ENCODE measurements around the gene ZNF19. TPM values are rescaled to one million over a fixed set of nuclear protein-coding genes. Genes with fewer than 3 reads are reported as not detected.

The ZNF19 gene
- total RNA-seq, 1 experiment from 2014 or later, result 2.4 TPM

DNA sequence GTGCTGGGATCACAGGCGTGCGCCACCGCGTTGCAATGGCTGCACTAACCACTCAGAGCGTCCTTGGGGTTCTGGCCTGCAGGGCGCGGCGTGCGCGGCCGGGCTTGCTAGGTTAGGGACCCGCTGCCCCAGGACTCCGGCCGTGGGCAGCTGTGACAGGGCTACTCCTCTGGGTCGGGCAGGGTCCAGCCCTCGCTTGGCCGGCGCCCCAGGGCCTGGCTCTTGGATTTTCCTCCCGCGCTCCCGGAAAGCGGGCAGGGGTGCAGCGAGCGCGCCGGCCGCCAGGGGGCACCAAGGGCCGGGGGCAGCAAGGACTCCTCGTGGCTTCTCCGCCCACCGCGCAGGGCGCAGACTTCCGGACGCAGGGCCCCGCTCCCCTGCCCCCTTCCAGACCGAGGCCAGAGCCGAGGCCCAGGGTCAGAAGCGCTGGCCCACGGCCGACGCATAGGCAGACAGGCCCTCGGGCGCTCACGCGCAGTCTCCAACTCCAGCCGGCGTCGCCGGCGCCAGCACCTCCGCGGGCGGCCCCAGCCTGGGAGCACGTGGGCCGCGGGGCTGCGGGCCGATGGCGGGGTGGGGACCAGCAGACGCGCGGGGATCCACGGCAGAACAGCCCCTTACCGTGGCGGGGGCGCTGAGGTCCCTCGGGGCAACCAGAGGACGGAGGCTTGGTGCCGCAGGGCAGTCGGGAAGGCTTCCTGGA is 47.6 kb downstream of the ZNF19 start:
- DNase-seq, result no peak
- Histone ChIP-seq H3K27me3 (no peaks in the 10 kb centered on the region), H3K9me3 (replicated peaks) (no peaks in the 10 kb centered on the region)

DNA sequence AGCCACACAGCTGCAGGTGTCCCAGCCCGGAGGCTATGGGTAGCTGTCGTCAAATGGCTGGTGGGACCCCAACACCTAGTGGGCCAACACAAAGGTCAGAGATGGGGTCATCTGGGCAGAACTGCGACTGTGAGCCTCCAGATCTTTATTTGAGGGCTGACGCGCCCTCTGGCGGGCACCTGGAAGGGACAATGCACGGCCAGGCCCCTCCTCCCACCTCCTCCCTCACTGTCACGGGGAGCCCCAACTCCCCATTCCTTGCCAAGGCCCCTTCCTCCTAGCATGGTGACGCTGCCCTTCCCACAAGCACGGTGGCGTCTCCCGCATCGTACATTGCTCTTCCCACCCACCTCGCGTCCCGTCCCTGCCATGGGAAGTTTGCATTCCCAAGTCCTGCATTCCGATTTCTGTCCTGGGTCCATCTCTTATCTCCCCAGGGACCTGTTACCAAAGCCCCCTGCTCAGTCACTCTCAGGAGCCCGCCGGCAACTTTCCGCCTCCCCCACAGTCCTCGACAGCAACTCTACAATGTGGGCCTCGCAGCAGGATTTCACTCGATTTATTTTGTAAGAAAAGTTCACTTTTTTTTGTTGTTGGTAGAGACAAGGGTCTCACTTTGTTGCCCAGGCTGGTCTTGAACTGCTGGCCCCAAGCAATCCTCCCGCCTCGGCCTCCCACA is 48.3 kb downstream of the ZNF19 start:
- DNase-seq, result no peak
- Histone ChIP-seq H3K36me3 (no peaks in the 10 kb centered on the region), H3K4me3 (no peak overlapping the region), H3K27ac (no peak overlapping the region), H3K27me3 (no peaks in the 10 kb centered on the region), H3K9me3 (replicated peaks) (no peaks in the 10 kb centered on the region), H3K4me1 (no peaks in the 10 kb centered on the region)

More for the DNA sequence above, 47.6 kb downstream of the ZNF19 start:
- Histone ChIP-seq H3K27ac (no peak overlapping the region), H3K4me3 (no peak overlapping the region), H3K4me1 (no peaks in the 10 kb centered on the region), H3K36me3 (no peaks in the 10 kb centered on the region)

GRCh38 chr16:71439523-71439922 is 49.6 kb downstream of the ZNF19 start:
- Histone ChIP-seq H3K9me3 (replicated peaks) (no peaks in the 10 kb centered on the region), H3K27me3 (no peaks in the 10 kb centered on the region), H3K4me1 (no peaks in the 10 kb centered on the region), H3K4me3 (no peak overlapping the region), H3K36me3 (no peaks in the 10 kb centered on the region), H3K27ac (no peak overlapping the region)
- no peak for DNase-seq

DNA sequence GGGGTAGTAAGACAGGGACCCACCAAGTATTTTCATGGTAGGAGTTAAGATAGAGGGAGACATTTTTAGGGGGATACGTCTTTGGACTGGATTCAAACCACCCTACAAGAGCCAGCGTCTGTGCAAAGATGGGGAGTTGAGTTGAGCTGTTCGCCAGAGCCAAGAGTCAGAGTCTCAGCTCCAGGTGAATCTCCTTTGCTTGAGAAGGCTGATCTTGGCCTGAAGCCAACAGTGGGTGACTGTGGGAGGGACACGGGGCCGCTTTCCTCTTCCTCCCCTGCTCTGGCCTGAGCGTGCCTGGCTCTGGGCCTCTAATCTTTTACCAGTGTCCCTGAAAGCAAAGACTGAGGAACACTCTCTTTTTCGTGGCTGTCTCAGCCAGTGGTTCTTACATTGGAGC is 52.7 kb downstream of the ZNF19 start:
- Histone ChIP-seq H3K9me3 (replicated peaks) (no peaks in the 10 kb centered on the region), H3K27ac (no peak overlapping the region), H3K4me3 (no peak overlapping the region), H3K36me3 (no peaks in the 10 kb centered on the region), H3K4me1 (no peaks in the 10 kb centered on the region), H3K27me3 (no peaks in the 10 kb centered on the region)
- DNase-seq, result no peak

GRCh38 chr16:71432906-71433305 is 56.2 kb downstream of the ZNF19 start:
- no peak overlapping the region for H3K4me3 ChIP-seq
- H3K9me3 ChIP-seq (replicated peaks), result no peaks in the 10 kb centered on the region
- H3K36me3 ChIP-seq, result no peaks in the 10 kb centered on the region
- DNase-seq, result no peak
- no peak overlapping the region for H3K27ac ChIP-seq
- no peaks in the 10 kb centered on the region for H3K27me3 ChIP-seq
- no peaks in the 10 kb centered on the region for H3K4me1 ChIP-seq

GRCh38 chr16:71431991-71432390 is 57.1 kb downstream of the ZNF19 start:
- H3K36me3 ChIP-seq, result no peaks in the 10 kb centered on the region
- no peak overlapping the region for H3K27ac ChIP-seq
- H3K27me3 ChIP-seq, result no peaks in the 10 kb centered on the region
- DNase-seq, result no peak
- H3K9me3 ChIP-seq (replicated peaks), result no peaks in the 10 kb centered on the region
- H3K4me3 ChIP-seq, result no peak overlapping the region
- no peaks in the 10 kb centered on the region for H3K4me1 ChIP-seq

- no peak for DNase-seq
- H3K27me3 ChIP-seq, result no peaks in the 10 kb centered on the region
These were observed 57.9 kb downstream of the ZNF19 start for GRCh38 chr16:71431176-71431575.

DNA sequence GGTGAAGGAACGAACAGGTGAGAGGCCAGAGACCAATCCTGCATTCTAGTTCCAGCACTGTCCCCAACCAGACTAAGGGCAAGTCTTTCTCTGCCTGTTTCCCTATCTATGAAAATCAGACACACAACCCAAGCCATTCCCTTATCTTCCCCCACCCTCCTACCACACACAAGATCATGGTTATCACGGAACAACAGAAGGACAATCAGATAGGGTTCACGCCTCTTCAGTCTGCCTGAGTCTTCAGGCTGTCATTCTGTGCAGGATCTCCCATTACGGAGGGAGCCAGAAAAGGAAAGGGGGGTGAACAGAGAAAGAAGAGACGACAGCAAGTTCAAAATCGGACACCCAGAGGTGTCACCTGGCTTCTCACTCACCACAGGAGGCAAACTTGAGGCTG is 58.4 kb downstream of the ZNF19 start:
- H3K27me3 ChIP-seq, result no peaks in the 10 kb centered on the region
- H3K36me3 ChIP-seq, result no peaks in the 10 kb centered on the region
- no peak for DNase-seq
- no peaks in the 10 kb centered on the region for H3K9me3 ChIP-seq (replicated peaks)
- no peak overlapping the region for H3K4me3 ChIP-seq
- no peak overlapping the region for H3K27ac ChIP-seq
- H3K4me1 ChIP-seq, result no peaks in the 10 kb centered on the region

More at GRCh38 chr16:71431176-71431575, 57.9 kb downstream of the ZNF19 start:
- Histone ChIP-seq H3K4me3 (no peak overlapping the region), H3K36me3 (no peaks in the 10 kb centered on the region), H3K27ac (no peak overlapping the region), H3K9me3 (replicated peaks) (no peaks in the 10 kb centered on the region), H3K4me1 (no peaks in the 10 kb centered on the region)

- Histone ChIP-seq H3K27me3 (no peaks in the 10 kb centered on the region), H3K4me1 (no peaks in the 10 kb centered on the region), H3K9me3 (replicated peaks) (no peaks in the 10 kb centered on the region), H3K36me3 (no peaks in the 10 kb centered on the region), H3K27ac (no peak overlapping the region), H3K4me3 (no peak overlapping the region)
- DNase-seq, result no peak
These were observed 59.5 kb downstream of the ZNF19 start for GRCh38 chr16:71429581-71429980.

- Histone ChIP-seq H3K4me3 (no peak overlapping the region), H3K9me3 (replicated peaks) (no peaks in the 10 kb centered on the region), H3K36me3 (no peaks in the 10 kb centered on the region), H3K27ac (no peak overlapping the region), H3K4me1 (no peaks in the 10 kb centered on the region), H3K27me3 (no peaks in the 10 kb centered on the region)
- no peak for DNase-seq
These were observed 60.2 kb downstream of the ZNF19 start for GRCh38 chr16:71428883-71429282.

GRCh38 chr16:71428385-71428784 is 60.7 kb downstream of the ZNF19 start:
- Histone ChIP-seq H3K36me3 (no peaks in the 10 kb centered on the region), H3K27me3 (no peaks in the 10 kb centered on the region), H3K27ac (no peak overlapping the region), H3K9me3 (replicated peaks) (no peaks in the 10 kb centered on the region), H3K4me3 (no peak overlapping the region), H3K4me1 (no peaks in the 10 kb centered on the region)
- no peak for DNase-seq

DNA sequence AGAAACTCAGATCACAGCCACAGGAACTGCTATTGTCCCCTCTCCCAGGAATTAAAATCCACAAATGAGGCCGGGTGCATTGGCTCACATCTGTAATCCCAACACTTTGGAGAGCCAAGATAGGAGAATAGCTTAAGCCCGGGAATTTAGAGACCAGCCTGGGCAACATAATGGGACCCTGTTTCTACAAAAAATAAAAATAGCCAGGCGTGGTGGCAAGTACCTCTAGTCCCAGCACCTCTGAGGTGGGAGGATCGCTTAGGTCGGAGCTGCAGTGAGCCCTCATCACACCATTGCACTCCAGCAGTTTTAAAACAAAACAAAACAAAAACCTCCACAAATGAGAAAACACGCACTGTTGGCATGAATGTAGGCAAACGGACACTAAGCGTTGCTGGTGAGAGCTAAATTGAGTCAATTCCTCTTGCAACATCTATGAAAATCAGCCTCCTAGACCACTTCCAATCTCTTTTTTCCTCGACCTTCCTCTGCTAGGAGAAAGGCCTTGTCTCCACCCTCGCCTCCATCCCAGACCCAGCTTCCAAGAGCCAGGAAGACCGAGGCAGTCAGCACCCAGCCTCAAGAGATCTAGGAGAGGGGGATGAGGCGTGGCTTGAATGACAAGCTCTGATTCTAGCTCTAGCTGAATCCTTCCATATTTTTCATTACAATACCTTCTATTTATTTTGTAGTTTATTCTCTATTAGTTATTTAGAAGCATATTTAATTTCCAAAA is 62.1 kb downstream of the ZNF19 start:
- H3K27me3 ChIP-seq, result no peaks in the 10 kb centered on the region

DNA sequence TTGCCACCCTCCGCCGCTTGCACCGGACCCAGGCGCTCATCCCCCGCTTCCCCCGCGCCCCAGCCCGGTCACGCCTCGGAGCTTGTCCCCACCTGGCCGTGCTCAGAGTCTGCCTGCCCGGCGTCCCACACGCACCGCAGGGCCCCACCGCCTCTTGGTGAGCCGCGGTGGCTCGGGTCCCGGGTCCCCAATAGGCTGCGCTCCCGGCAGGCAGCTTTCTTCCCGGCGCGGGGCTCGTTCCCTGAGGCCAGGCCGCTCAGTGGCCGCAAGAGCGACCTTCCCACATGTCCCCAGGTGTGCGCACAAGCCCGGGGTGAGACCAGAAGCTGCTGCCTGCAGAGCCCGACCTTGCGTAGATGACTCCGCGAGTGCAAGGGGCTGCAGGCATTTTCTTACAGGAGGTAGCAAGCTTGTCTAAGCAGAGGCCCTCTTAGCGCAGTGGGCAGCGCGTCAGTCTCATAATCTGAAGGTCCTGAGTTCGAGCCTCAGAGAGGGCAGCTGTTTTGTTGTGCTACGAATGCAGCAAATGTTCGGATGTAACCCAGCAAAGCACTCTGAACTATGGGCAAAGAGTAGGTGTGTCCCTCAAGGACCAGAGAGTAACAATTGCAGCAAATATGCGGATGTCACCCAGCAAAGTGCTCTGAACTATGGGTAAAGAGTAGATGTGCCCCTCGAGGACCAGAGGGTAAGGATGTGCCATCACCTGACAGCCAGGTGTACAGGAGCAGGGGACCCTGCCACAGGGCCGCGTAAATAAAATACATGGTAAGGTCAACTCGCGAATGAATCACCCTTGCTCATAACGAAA is 62.9 kb downstream of the ZNF19 start:
- no peaks in the 10 kb centered on the region for H3K4me1 ChIP-seq
- H3K9me3 ChIP-seq (replicated peaks), result no peaks in the 10 kb centered on the region
- no peak for DNase-seq
- no peaks in the 10 kb centered on the region for H3K36me3 ChIP-seq
- H3K4me3 ChIP-seq, result no peak overlapping the region
- H3K27ac ChIP-seq, result no peak overlapping the region
- H3K27me3 ChIP-seq, result no peaks in the 10 kb centered on the region

More for the DNA sequence above, 62.1 kb downstream of the ZNF19 start:
- Histone ChIP-seq H3K27ac (no peak overlapping the region), H3K4me3 (no peak overlapping the region), H3K36me3 (no peaks in the 10 kb centered on the region), H3K9me3 (replicated peaks) (no peaks in the 10 kb centered on the region), H3K4me1 (no peaks in the 10 kb centered on the region)
- DNase-seq, result no peak

- Histone ChIP-seq H3K4me1 (no peaks in the 10 kb centered on the region), H3K4me3 (no peak overlapping the region), H3K36me3 (no peaks in the 10 kb centered on the region), H3K9me3 (replicated peaks) (no peaks in the 10 kb centered on the region), H3K27me3 (no peaks in the 10 kb centered on the region), H3K27ac (no peak overlapping the region)
- no peak for DNase-seq
These were observed 63.4 kb downstream of the ZNF19 start for GRCh38 chr16:71425746-71426068.

GRCh38 chr16:71424626-71425025 is 64.5 kb downstream of the ZNF19 start:
- Histone ChIP-seq H3K4me3 (no peak overlapping the region), H3K27ac (no peak overlapping the region), H3K4me1 (no peaks in the 10 kb centered on the region), H3K9me3 (replicated peaks) (no peaks in the 10 kb centered on the region), H3K27me3 (no peaks in the 10 kb centered on the region), H3K36me3 (no peaks in the 10 kb centered on the region)
- no peak for DNase-seq

Measured in SJCRH30 (cell line).